Ovary (tissue), 3 donors: ENCODE data around the gene ARHGEF28.

ENCODE experiments used
- EP300 ChIP-seq: sonication (generic); formaldehyde crosslinking; IDR thresholded peaks from one replicate; pipeline ENCODE4 v1.6.1; 2017; ENCODE audit warnings: antibody characterized with exemption
- POLR2A ChIP-seq: fragments of 450-650 bp; IDR thresholded peaks from one replicate; pipeline ENCODE4 v1.6.1; 2017; ENCODE audit warnings: antibody characterized with exemption, mild to moderate bottlenecking, moderate library complexity
- TF ChIP-seq, protein P1 (sequence below), 3 donors: fragments of 450-650 bp in 2 of 3; fragments of 200-600 bp in 1 of 3; IDR thresholded peaks; one replicate each; pipeline versions ENCODE4 v1.5.1 to v1.8.0; 2016 to 2022; ENCODE audit warnings: antibody characterized with exemption in 3 of 3, mild to moderate bottlenecking in 1 of 3
- donor health status: DM: no; HTN: no; CAD: no.

- TF ChIP-seq, protein P1, sequence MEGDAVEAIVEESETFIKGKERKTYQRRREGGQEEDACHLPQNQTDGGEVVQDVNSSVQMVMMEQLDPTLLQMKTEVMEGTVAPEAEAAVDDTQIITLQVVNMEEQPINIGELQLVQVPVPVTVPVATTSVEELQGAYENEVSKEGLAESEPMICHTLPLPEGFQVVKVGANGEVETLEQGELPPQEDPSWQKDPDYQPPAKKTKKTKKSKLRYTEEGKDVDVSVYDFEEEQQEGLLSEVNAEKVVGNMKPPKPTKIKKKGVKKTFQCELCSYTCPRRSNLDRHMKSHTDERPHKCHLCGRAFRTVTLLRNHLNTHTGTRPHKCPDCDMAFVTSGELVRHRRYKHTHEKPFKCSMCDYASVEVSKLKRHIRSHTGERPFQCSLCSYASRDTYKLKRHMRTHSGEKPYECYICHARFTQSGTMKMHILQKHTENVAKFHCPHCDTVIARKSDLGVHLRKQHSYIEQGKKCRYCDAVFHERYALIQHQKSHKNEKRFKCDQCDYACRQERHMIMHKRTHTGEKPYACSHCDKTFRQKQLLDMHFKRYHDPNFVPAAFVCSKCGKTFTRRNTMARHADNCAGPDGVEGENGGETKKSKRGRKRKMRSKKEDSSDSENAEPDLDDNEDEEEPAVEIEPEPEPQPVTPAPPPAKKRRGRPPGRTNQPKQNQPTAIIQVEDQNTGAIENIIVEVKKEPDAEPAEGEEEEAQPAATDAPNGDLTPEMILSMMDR (IDR thresholded peaks at IDR 0.05): no peak
- TF ChIP-seq POLR2A (no peak), EP300 (no peak)
Observed at GRCh38 chr5:73838901-73839300, 212.9 kb downstream of the ARHGEF28 start.
